ENCODE measurements around the gene PPP1R15B. TPM values are rescaled to one million over a fixed set of nuclear protein-coding genes. Genes with fewer than 3 reads are reported as not detected.

Gene PPP1R15B
- polyA plus RNA-seq, 1 donor (not counting 4 experiments of a cell fraction or from before 2014, with no cell fraction given) = 19.1 TPM

DNA sequence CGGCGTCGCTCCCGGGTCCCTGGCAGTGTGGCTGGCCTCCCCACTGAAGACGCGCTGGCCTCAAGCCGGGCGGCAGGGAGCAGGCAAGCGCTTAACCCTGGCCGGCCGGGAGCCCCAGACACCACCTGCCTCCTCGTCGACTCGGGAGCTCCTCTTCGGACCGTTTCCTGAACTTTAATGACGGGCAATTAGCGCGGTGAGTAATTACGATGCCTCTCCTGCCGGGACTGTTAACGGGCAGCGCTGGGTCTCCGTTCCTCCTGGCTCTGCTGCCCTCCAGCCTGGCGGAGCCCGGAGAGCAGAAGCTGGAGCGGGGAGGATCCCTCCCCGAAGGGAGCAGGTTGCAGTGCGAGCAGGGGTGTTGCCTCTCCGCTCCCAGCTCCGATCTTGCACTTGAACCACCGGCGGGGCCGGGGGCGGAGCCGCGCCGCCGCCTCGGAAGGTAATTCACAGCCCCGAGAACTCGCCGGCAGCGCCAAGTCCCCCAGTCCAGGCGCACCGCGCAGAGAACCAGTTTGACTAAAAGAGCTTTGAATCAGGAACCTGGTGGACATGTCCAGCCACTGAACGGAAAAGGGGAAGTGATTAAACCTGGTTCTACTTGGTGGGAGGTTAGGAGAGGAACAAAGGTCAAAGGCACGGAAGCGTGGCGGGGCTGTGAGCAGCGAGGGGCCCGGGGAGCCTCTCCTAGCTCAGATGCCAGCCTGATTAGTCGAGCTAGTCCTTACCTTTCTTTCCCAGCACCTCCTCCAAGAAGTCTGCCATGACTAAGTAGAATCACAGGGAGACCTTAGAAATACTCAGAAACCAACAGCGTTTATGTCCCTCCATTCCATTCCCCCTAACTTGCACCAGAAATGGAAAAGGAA is 33.6 kb downstream of the PPP1R15B start:
- peaks cover 14% of the 10 kb centered on the region for H3K27me3 ChIP-seq (ENCODE audit: control insufficient read depth, extremely low read depth, insufficient read depth, low read length)
- no peaks in the 10 kb centered on the region for H3K79me2 ChIP-seq (ENCODE audit: control insufficient read depth, insufficient read depth, low read length)
- H3K4me1 ChIP-seq (ENCODE audit: control insufficient read depth, extremely low read depth, insufficient read depth, low read length) = peaks cover 7% of the 10 kb centered on the region
- dilution Hi-C loops (cut with MboI; ENCODE audit: extremely low pct_ligation_motif_present, low sequenced_read_pairs) = no loop called here
- FAIRE-seq (no peak), DNase-seq (ENCODE audit: low read depth, low spot score) (no peak)
- no peak overlapping the region for H3K27ac ChIP-seq (ENCODE audit: control insufficient read depth, insufficient read depth, low read length)
- H3K36me3 ChIP-seq (ENCODE audit: control insufficient read depth in 2 of 2, extremely low read depth in 1 of 2, insufficient read depth in 2 of 2, low read length in 2 of 2) = no peaks in the 10 kb centered on the region
- peak; percentile 52 for TF ChIP-seq EZH2 (IDR thresholded peaks at IDR 0.05; ENCODE audit: low read length)
- TF ChIP-seq, protein P1, sequence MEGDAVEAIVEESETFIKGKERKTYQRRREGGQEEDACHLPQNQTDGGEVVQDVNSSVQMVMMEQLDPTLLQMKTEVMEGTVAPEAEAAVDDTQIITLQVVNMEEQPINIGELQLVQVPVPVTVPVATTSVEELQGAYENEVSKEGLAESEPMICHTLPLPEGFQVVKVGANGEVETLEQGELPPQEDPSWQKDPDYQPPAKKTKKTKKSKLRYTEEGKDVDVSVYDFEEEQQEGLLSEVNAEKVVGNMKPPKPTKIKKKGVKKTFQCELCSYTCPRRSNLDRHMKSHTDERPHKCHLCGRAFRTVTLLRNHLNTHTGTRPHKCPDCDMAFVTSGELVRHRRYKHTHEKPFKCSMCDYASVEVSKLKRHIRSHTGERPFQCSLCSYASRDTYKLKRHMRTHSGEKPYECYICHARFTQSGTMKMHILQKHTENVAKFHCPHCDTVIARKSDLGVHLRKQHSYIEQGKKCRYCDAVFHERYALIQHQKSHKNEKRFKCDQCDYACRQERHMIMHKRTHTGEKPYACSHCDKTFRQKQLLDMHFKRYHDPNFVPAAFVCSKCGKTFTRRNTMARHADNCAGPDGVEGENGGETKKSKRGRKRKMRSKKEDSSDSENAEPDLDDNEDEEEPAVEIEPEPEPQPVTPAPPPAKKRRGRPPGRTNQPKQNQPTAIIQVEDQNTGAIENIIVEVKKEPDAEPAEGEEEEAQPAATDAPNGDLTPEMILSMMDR (optimal IDR thresholded peaks at IDR 0.05 in 1 of 3, IDR thresholded peaks at IDR 0.05 in 1 of 3, conservative IDR thresholded peaks at IDR 0.05 in 1 of 3; ENCODE audit: extremely low read depth in 1 of 3, insufficient read depth in 2 of 3, low read length in 3 of 3) = no peak
- H4K20me1 ChIP-seq (ENCODE audit: control insufficient read depth, extremely low read depth, insufficient read depth, low read length) = no peaks in the 10 kb centered on the region
- no peaks in the 10 kb centered on the region for H3K9me3 ChIP-seq (ENCODE audit: control insufficient read depth, low read depth, low read length)
- H3K9ac ChIP-seq (ENCODE audit: control insufficient read depth, extremely low read depth, insufficient read depth, low read length) = peak overlapping the region; percentile 24
- peak overlapping the region; percentile 90 for H2AFZ ChIP-seq (ENCODE audit: control insufficient read depth, low read length)
- peak overlapping the region; percentile 85 for H3K4me2 ChIP-seq (ENCODE audit: control insufficient read depth, extremely low read depth, insufficient read depth, low read depth, low read length)
- H3K9me1 ChIP-seq (ENCODE audit: control insufficient read depth, extremely low read depth, insufficient read depth, low read length) = no peaks in the 10 kb centered on the region
- peak overlapping the region; percentile 29 to 66 (median 61) for H3K4me3 ChIP-seq (ENCODE audit: control insufficient read depth in 2 of 3, extremely low read depth in 1 of 3, insufficient read depth in 2 of 3, low read depth in 1 of 3, low read length in 3 of 3)

DNA sequence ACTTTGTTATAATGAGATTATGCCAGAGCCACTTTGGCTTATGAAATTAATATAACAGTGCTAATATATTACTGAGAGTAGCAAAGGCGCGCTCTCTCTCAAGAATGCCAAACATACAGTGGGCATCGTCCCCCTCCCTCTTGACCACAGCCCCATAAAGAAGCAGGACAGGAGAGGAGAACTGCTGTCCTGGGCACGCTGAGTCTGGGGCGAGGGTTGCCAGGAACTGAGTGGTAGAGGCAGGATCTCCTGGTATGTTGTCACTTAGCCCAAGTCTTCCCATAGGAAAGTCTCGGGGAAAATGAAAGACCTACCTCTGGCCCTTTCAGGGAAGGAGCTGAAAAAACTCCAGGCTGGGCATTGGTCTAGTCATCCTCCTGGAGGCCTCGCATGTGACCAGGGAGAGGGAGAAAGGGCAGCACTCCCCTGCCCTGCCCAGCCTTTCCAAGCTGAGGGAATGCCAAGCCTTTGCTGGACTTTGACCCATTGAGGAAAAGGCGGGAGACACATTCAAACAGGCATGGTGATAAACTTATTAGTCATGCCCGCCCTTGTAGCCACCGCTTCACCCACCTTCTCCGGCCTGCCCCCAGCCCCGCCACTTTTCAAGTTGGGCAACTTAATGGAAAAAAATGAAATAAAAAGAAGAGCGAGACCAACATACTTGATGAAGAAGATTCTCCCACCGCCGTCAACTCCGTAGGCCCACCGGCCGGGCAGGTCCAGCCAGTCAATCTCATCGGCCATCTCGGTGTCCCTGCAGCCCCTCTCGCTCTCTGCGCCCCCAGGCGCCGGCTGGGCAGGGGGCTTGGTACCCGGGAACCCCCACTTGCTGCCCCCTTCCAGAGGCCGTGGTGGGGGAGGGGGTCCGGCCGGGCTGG is 34.5 kb downstream of the PPP1R15B start:
- Histone ChIP-seq H3K27ac (ENCODE audit: control insufficient read depth, insufficient read depth, low read length) (no peak overlapping the region), H3K9me1 (ENCODE audit: control insufficient read depth, extremely low read depth, insufficient read depth, low read length) (no peaks in the 10 kb centered on the region), H3K27me3 (ENCODE audit: control insufficient read depth, extremely low read depth, insufficient read depth, low read length) (peaks cover 14% of the 10 kb centered on the region), H3K4me2 (ENCODE audit: control insufficient read depth, extremely low read depth, insufficient read depth, low read depth, low read length) (peak overlapping the region; percentile 85), H3K4me1 (ENCODE audit: control insufficient read depth, extremely low read depth, insufficient read depth, low read length) (peaks cover 7% of the 10 kb centered on the region), H2AFZ (ENCODE audit: control insufficient read depth, low read length) (peak overlapping the region; percentile 90), H3K9me3 (ENCODE audit: control insufficient read depth, low read depth, low read length) (no peaks in the 10 kb centered on the region), H3K79me2 (ENCODE audit: control insufficient read depth, insufficient read depth, low read length) (no peaks in the 10 kb centered on the region), H3K4me3 (ENCODE audit: control insufficient read depth in 2 of 3, extremely low read depth in 1 of 3, insufficient read depth in 2 of 3, low read depth in 1 of 3, low read length in 3 of 3) (peak overlapping the region; percentile 29 to 66 (median 61)), H4K20me1 (ENCODE audit: control insufficient read depth, extremely low read depth, insufficient read depth, low read length) (no peaks in the 10 kb centered on the region), H3K36me3 (ENCODE audit: control insufficient read depth in 2 of 2, extremely low read depth in 1 of 2, insufficient read depth in 2 of 2, low read length in 2 of 2) (no peaks in the 10 kb centered on the region), H3K9ac (ENCODE audit: control insufficient read depth, extremely low read depth, insufficient read depth, low read length) (peak overlapping the region; percentile 24)
- no peak for TF ChIP-seq EZH2 (IDR thresholded peaks at IDR 0.05; ENCODE audit: low read length)
- TF ChIP-seq, protein P1 (optimal IDR thresholded peaks at IDR 0.05 in 1 of 3, IDR thresholded peaks at IDR 0.05 in 1 of 3, conservative IDR thresholded peaks at IDR 0.05 in 1 of 3; ENCODE audit: extremely low read depth in 1 of 3, insufficient read depth in 2 of 3, low read length in 3 of 3) = no peak
- DNase-seq (ENCODE audit: low read depth, low spot score) (no peak), FAIRE-seq (no peak)
- dilution Hi-C loops (cut with MboI; ENCODE audit: extremely low pct_ligation_motif_present, low sequenced_read_pairs) = no loop called here
